ENCODE results near the gene RPA3.

The RPA3 gene

DNA sequence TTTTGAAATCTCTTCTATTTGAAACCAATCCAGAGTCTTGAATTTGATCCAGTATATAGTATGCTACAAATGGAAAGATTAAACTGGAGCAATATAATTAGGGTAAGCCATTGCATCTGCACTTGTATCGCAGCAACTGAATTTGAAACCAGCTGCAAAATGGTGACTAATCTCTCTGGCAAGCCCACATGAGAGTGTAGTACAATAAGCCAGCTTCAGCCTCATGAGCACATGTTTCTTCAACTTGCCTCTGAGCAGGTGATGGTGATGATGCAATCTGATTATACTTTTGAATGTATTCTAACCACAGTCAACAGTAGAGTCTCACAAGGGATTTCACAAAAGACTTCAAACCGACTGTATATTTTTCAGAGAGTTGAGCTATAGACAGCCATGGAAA lies 829 bp upstream of the RPA3 start (continued):
- TF ChIP-seq, protein P1, sequence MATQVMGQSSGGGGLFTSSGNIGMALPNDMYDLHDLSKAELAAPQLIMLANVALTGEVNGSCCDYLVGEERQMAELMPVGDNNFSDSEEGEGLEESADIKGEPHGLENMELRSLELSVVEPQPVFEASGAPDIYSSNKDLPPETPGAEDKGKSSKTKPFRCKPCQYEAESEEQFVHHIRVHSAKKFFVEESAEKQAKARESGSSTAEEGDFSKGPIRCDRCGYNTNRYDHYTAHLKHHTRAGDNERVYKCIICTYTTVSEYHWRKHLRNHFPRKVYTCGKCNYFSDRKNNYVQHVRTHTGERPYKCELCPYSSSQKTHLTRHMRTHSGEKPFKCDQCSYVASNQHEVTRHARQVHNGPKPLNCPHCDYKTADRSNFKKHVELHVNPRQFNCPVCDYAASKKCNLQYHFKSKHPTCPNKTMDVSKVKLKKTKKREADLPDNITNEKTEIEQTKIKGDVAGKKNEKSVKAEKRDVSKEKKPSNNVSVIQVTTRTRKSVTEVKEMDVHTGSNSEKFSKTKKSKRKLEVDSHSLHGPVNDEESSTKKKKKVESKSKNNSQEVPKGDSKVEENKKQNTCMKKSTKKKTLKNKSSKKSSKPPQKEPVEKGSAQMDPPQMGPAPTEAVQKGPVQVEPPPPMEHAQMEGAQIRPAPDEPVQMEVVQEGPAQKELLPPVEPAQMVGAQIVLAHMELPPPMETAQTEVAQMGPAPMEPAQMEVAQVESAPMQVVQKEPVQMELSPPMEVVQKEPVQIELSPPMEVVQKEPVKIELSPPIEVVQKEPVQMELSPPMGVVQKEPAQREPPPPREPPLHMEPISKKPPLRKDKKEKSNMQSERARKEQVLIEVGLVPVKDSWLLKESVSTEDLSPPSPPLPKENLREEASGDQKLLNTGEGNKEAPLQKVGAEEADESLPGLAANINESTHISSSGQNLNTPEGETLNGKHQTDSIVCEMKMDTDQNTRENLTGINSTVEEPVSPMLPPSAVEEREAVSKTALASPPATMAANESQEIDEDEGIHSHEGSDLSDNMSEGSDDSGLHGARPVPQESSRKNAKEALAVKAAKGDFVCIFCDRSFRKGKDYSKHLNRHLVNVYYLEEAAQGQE (tag by site-specific recombination; IDR thresholded peaks at IDR 0.05) = no peak
- TF ChIP-seq KLF9 (tag by site-specific recombination; IDR thresholded peaks at IDR 0.05; ENCODE audit: low read depth) (no peak), ZNF501 (tag by site-specific recombination; IDR thresholded peaks at IDR 0.05) (no peak), ZNF514 (tag by site-specific recombination; IDR thresholded peaks at IDR 0.05) (no peak), ZNF354C (tag by site-specific recombination; IDR thresholded peaks at IDR 0.05; ENCODE audit: borderline replicate concordance, low read depth) (no peak), KLF10 (tag by site-specific recombination; IDR thresholded peaks at IDR 0.05) (peak; percentile 17; the same call in 1 of the 2 replicates), ZNF155 (tag by site-specific recombination; IDR thresholded peaks at IDR 0.05) (no peak), ZBTB48 (tag by site-specific recombination; IDR thresholded peaks at IDR 0.05) (no peak), KLF7 (tag by site-specific recombination; IDR thresholded peaks at IDR 0.05; ENCODE audit: borderline replicate concordance) (no peak), ZNF510 (tag by site-specific recombination; IDR thresholded peaks at IDR 0.05; ENCODE audit: insufficient replicate concordance) (no peak), ZNF549 (tag by site-specific recombination; IDR thresholded peaks at IDR 0.05) (no peak), ZNF302 (tag by site-specific recombination; IDR thresholded peaks at IDR 0.05; ENCODE audit: low read depth) (no peak), ZNF324 (tag by site-specific recombination; IDR thresholded peaks at IDR 0.05) (no peak), ZNF138 (tag by site-specific recombination; IDR thresholded peaks at IDR 0.05; ENCODE audit: borderline replicate concordance) (no peak), ZBTB7A (tag by site-specific recombination; IDR thresholded peaks at IDR 0.05; ENCODE audit: low read depth) (no peak), ZNF184 (tag by site-specific recombination; IDR thresholded peaks at IDR 0.05) (peak; percentile 86), ZNF23 (tag by site-specific recombination; IDR thresholded peaks at IDR 0.05; ENCODE audit: borderline replicate concordance) (no peak), ZIC2 (tag by site-specific recombination; IDR thresholded peaks at IDR 0.05) (no peak), SP7 (tag by site-specific recombination; IDR thresholded peaks at IDR 0.05) (peak; percentile 68), ZNF350 (tag by site-specific recombination; IDR thresholded peaks at IDR 0.05) (no peak)
- TF ChIP-seq, protein P2, sequence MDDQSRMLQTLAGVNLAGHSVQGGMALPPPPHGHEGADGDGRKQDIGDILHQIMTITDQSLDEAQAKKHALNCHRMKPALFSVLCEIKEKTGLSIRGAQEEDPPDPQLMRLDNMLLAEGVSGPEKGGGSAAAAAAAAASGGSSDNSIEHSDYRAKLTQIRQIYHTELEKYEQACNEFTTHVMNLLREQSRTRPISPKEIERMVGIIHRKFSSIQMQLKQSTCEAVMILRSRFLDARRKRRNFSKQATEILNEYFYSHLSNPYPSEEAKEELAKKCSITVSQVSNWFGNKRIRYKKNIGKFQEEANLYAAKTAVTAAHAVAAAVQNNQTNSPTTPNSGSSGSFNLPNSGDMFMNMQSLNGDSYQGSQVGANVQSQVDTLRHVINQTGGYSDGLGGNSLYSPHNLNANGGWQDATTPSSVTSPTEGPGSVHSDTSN (CRISPR knock-in tag; IDR thresholded peaks at IDR 0.05) = no peak
- TF ChIP-seq, protein P3, sequence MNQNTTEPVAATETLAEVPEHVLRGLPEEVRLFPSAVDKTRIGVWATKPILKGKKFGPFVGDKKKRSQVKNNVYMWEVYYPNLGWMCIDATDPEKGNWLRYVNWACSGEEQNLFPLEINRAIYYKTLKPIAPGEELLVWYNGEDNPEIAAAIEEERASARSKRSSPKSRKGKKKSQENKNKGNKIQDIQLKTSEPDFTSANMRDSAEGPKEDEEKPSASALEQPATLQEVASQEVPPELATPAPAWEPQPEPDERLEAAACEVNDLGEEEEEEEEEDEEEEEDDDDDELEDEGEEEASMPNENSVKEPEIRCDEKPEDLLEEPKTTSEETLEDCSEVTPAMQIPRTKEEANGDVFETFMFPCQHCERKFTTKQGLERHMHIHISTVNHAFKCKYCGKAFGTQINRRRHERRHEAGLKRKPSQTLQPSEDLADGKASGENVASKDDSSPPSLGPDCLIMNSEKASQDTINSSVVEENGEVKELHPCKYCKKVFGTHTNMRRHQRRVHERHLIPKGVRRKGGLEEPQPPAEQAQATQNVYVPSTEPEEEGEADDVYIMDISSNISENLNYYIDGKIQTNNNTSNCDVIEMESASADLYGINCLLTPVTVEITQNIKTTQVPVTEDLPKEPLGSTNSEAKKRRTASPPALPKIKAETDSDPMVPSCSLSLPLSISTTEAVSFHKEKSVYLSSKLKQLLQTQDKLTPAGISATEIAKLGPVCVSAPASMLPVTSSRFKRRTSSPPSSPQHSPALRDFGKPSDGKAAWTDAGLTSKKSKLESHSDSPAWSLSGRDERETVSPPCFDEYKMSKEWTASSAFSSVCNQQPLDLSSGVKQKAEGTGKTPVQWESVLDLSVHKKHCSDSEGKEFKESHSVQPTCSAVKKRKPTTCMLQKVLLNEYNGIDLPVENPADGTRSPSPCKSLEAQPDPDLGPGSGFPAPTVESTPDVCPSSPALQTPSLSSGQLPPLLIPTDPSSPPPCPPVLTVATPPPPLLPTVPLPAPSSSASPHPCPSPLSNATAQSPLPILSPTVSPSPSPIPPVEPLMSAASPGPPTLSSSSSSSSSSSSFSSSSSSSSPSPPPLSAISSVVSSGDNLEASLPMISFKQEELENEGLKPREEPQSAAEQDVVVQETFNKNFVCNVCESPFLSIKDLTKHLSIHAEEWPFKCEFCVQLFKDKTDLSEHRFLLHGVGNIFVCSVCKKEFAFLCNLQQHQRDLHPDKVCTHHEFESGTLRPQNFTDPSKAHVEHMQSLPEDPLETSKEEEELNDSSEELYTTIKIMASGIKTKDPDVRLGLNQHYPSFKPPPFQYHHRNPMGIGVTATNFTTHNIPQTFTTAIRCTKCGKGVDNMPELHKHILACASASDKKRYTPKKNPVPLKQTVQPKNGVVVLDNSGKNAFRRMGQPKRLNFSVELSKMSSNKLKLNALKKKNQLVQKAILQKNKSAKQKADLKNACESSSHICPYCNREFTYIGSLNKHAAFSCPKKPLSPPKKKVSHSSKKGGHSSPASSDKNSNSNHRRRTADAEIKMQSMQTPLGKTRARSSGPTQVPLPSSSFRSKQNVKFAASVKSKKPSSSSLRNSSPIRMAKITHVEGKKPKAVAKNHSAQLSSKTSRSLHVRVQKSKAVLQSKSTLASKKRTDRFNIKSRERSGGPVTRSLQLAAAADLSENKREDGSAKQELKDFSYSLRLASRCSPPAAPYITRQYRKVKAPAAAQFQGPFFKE (tag by site-specific recombination; IDR thresholded peaks at IDR 0.05; ENCODE audit: borderline replicate concordance) = no peak
- TF ChIP-seq, protein P4, sequence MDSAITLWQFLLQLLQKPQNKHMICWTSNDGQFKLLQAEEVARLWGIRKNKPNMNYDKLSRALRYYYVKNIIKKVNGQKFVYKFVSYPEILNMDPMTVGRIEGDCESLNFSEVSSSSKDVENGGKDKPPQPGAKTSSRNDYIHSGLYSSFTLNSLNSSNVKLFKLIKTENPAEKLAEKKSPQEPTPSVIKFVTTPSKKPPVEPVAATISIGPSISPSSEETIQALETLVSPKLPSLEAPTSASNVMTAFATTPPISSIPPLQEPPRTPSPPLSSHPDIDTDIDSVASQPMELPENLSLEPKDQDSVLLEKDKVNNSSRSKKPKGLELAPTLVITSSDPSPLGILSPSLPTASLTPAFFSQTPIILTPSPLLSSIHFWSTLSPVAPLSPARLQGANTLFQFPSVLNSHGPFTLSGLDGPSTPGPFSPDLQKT (IDR thresholded peaks at IDR 0.05; ENCODE audit: borderline replicate concordance, low read depth, low read length) = no peak
- TF ChIP-seq, protein P5, sequence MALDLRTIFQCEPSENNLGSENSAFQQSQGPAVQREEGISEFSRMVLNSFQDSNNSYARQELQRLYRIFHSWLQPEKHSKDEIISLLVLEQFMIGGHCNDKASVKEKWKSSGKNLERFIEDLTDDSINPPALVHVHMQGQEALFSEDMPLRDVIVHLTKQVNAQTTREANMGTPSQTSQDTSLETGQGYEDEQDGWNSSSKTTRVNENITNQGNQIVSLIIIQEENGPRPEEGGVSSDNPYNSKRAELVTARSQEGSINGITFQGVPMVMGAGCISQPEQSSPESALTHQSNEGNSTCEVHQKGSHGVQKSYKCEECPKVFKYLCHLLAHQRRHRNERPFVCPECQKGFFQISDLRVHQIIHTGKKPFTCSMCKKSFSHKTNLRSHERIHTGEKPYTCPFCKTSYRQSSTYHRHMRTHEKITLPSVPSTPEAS (tag by site-specific recombination; IDR thresholded peaks at IDR 0.05) = no peak
- TF ChIP-seq, protein P6, sequence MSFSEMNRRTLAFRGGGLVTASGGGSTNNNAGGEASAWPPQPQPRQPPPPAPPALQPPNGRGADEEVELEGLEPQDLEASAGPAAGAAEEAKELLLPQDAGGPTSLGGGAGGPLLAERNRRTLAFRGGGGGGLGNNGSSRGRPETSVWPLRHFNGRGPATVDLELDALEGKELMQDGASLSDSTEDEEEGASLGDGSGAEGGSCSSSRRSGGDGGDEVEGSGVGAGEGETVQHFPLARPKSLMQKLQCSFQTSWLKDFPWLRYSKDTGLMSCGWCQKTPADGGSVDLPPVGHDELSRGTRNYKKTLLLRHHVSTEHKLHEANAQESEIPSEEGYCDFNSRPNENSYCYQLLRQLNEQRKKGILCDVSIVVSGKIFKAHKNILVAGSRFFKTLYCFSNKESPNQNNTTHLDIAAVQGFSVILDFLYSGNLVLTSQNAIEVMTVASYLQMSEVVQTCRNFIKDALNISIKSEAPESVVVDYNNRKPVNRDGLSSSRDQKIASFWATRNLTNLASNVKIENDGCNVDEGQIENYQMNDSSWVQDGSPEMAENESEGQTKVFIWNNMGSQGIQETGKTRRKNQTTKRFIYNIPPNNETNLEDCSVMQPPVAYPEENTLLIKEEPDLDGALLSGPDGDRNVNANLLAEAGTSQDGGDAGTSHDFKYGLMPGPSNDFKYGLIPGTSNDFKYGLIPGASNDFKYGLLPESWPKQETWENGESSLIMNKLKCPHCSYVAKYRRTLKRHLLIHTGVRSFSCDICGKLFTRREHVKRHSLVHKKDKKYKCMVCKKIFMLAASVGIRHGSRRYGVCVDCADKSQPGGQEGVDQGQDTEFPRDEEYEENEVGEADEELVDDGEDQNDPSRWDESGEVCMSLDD (tag by site-specific recombination; IDR thresholded peaks at IDR 0.05) = no peak

Data from HEK293 (cell line).